Lung (tissue), 12 donors: ENCODE measurements around the gene PLEKHG2. TPM values are rescaled to one million over a fixed set of nuclear protein-coding genes. Genes with fewer than 3 reads are reported as not detected.

Source experiments
- ATAC-seq: fragments of 200-7000 bp; cut with Tn5 transposase; one replicate; pipeline ENCODE4 v1.9.1; 2020; ENCODE audit warnings: moderate number of reproducible peaks; ENCODE audit not compliant: insufficient read depth, low FRiP score
- DNase-seq, 3 donors: peaks; one replicate each; pipeline ENCODE4 v3.0.0-alpha.2; 2013 to 2017
- H3K27ac ChIP-seq, 2 donors: one replicate each; pipeline ENCODE4 v1.5.1; 2013; ENCODE audit warnings: mild to moderate bottlenecking in 2 of 2, moderate library complexity in 2 of 2, control low read depth in 1 of 2, inconsistent platforms in 1 of 2, low read depth in 1 of 2, low read length in 1 of 2
- H3K27me3 ChIP-seq, 3 donors: one replicate each; pipeline ENCODE4 v1.5.1; 2013; ENCODE audit warnings: low read length in 2 of 3; ENCODE audit not compliant: control insufficient read depth in 3 of 3, insufficient read depth in 3 of 3
- H3K36me3 ChIP-seq, 4 donors: one replicate each; pipeline ENCODE4 v1.5.1; 2013; ENCODE audit warnings: low read length in 4 of 4, mild to moderate bottlenecking in 1 of 4, moderate library complexity in 1 of 4; ENCODE audit not compliant: control insufficient read depth in 4 of 4, insufficient read depth in 4 of 4
- H3K4me1 ChIP-seq, 5 donors: one replicate each; pipeline ENCODE4 v1.5.1; 2013; ENCODE audit warnings: low read length in 5 of 5, mild to moderate bottlenecking in 2 of 5, moderate library complexity in 1 of 5; ENCODE audit not compliant: control insufficient read depth in 5 of 5, insufficient read depth in 5 of 5
- H3K4me3 ChIP-seq: one replicate; pipeline ENCODE4 v1.5.1; 2013; ENCODE audit warnings: mild to moderate bottlenecking, control low read depth, moderate library complexity
- H3K9ac ChIP-seq, 2 donors: one replicate each; pipeline ENCODE4 v1.5.1; 2013; ENCODE audit warnings: low read length in 2 of 2, control low read depth in 1 of 2; ENCODE audit not compliant: insufficient read depth in 1 of 2
- H3K9me3 ChIP-seq, 4 donors: one replicate each; pipeline ENCODE4 v1.5.1; 2013; ENCODE audit warnings: low read length in 3 of 4, mild to moderate bottlenecking in 1 of 4, moderate library complexity in 1 of 4; ENCODE audit not compliant: control insufficient read depth in 4 of 4, insufficient read depth in 3 of 4
- WGBS, 2 donors: extraction: QIAGEN DNeasy Blood & Tissue Kit; methylation state at CpG; one replicate each; pipeline ENCODE4 v1.1.7; 2013; 5-methylcytosine and 5-hydroxymethylcytosine counted together
- polyA plus RNA-seq, 2 donors: library from polyadenylated mRNA; stranded (reverse); fragments of 200-250 nt; gene quantifications; one replicate each; pipeline ENCODE4 v1.2.1, GENCODE V29; 2013
- total RNA-seq, 2 donors: library from RNA; depleted of rRNA in 1 of 2; stranded (reverse); fragments of >200 nt in 1 of 2; gene quantifications; one replicate each; pipeline ENCODE4 v1.2.1, GENCODE V29; 2014 to 2021
- TF ChIP-seq, protein P1 (sequence below): IDR thresholded peaks from 2 replicates; pipeline ENCODE4 v1.5.1; 2012; ENCODE audit warnings: mild to moderate bottlenecking; ENCODE audit errors: control extremely low read depth, extremely low read depth
- donor health status: control.
- donor health status: control.
- donor health status: Bipolar disorder and iron deficiency.
- donor health status: healthy.
- donor health status: DM: yes; HTN: yes; CAD: no.

The PLEKHG2 gene
- total and polyA plus RNA-seq, 4 donors = 15.5 to 52.7 (median 27.2) TPM

DNA sequence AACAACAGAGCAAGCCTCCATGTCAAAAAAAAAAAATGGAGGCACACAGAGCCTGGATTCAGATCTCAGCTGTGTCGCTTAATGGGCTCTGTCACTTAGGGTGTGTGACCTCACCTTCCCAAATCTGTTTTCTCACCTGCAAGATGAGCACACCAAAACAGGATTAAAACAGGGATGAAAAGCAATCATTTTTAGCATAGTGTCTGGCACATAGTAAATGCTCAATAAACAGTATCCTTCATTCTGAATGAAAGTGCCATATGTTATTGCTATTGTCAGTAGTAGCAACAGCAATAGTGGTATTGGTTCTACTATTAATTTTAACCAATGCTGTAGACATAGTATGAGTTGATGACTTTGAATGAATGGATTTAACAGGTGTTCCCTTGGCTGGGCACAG lies 46.9 kb upstream of the PLEKHG2 start:
- H3K36me3 ChIP-seq = peaks cover 9 to 34% (median 19%) of the 10 kb centered on the region in 4 donors
- no peak for ATAC-seq

DNA sequence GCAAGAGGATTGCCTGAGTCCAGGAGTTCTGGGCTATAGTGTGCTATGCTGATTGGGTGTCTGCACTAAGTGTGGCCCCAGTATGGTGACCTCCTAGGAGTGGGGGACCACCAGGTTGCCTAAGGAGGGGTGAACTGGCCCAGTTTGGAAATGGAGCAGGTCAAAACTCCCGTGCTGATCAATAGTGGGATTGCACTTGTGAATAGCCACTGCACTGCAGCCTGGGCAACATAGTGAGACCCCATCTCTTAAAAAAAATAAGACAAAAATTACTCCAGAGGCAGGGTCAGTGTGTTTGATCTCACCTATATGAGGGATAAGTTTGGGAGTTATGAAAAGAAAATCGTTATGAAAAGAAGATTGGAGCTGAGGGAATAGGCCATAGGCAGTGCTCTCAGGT lies 43.3 kb upstream of the PLEKHG2 start:
- no peak overlapping the region for H3K4me3 ChIP-seq
- peaks cover 12 to 18% (median 13%) of the 10 kb centered on the region in 5 donors for H3K4me1 ChIP-seq
- TF ChIP-seq, protein P1, sequence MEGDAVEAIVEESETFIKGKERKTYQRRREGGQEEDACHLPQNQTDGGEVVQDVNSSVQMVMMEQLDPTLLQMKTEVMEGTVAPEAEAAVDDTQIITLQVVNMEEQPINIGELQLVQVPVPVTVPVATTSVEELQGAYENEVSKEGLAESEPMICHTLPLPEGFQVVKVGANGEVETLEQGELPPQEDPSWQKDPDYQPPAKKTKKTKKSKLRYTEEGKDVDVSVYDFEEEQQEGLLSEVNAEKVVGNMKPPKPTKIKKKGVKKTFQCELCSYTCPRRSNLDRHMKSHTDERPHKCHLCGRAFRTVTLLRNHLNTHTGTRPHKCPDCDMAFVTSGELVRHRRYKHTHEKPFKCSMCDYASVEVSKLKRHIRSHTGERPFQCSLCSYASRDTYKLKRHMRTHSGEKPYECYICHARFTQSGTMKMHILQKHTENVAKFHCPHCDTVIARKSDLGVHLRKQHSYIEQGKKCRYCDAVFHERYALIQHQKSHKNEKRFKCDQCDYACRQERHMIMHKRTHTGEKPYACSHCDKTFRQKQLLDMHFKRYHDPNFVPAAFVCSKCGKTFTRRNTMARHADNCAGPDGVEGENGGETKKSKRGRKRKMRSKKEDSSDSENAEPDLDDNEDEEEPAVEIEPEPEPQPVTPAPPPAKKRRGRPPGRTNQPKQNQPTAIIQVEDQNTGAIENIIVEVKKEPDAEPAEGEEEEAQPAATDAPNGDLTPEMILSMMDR = no peak
- H3K27me3 ChIP-seq = no peaks in the 10 kb centered on the region
- H3K9ac ChIP-seq = no peak overlapping the region
- H3K9me3 ChIP-seq = no peaks in the 10 kb centered on the region
- DNase-seq = no peak
- no peak overlapping the region for H3K27ac ChIP-seq
- H3K36me3 ChIP-seq = peaks cover 13 to 31% (median 19%) of the 10 kb centered on the region in 4 donors
- no peak for ATAC-seq
- whole genome bisulfite sequencing, 2 donors = 90% methylated on average over 2 of the region's 2 CpGs

More for the DNA sequence above, 46.9 kb upstream of the PLEKHG2 start:
- WGBS, 2 donors = 96 to 100% methylated on average over 1 of the region's 1 CpG
- H3K4me3 ChIP-seq = no peak overlapping the region
- DNase-seq = no peak
- TF ChIP-seq, protein P1 = no peak
- H3K27me3 ChIP-seq = no peaks in the 10 kb centered on the region
- H3K27ac ChIP-seq = no peak overlapping the region
- no peak overlapping the region for H3K9ac ChIP-seq
- peaks cover 0 to 6% (median 0%) of the 10 kb centered on the region in 5 donors for H3K4me1 ChIP-seq
- H3K9me3 ChIP-seq = no peaks in the 10 kb centered on the region

DNA sequence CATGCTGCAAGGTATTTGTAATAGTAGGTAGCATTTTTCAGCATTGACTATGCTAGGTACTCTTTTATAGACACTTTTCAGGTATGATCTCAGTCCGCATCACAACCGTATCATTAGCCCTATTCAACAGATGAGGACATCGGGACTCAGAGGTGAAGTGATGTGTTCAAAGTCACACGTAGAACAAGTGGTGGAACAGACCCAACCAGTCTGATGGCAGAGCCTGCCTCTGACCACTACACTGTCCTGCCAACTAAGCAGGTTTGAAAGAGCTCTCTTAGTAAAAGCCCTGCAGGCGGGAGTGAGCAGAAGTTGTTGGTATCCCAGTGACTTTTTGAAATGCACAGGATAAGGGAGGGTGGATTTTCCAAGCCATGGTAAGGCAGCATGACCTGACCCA lies 41.7 kb upstream of the PLEKHG2 start:
- Histone ChIP-seq H3K9me3 (no peaks in the 10 kb centered on the region), H3K4me1 (peaks cover 12 to 18% (median 13%) of the 10 kb centered on the region in 5 donors), H3K36me3 (peaks cover 13 to 37% (median 29%) of the 10 kb centered on the region in 4 donors), H3K4me3 (no peak overlapping the region), H3K9ac (no peak overlapping the region), H3K27me3 (no peaks in the 10 kb centered on the region), H3K27ac (peak overlapping the region in 1 of 2 donors; percentile 40)
- TF ChIP-seq, protein P1 = no peak
- DNase-seq (no peak), ATAC-seq (no peak)
- WGBS, 2 donors = 87 to 94% methylated on average over 5 of the region's 5 CpGs
